ENCODE data around the gene ZNF438. TPM values are rescaled to one million over a fixed set of nuclear protein-coding genes. Genes with fewer than 3 reads are reported as not detected.

ZNF438 gene
- 10 to 100 TPM in 1 of 2 donors, 1 to 10 TPM in 1; 1.5 to 10.1 TPM for total RNA-seq

GRCh38 chr10:31031558-31032257 lies at the start of gene ZNF438:
Gene ZNF438 (minus strand): TSS chr10:31031865. CDS start chr10:30877034, 154,831 bp downstream.
- under 1% methylated on average over 64 of the region's 66 CpGs for WGBS
- peak; percentile 89 for DNase-seq (ENCODE audit: low spot score)
- H3K4me3 ChIP-seq: peak within 1 kb of the TSS; percentile 57 to 62
- peak within 1 kb of the TSS; percentile 97 for H3K27ac ChIP-seq
- H3K36me3 ChIP-seq: no peaks in the 10 kb centered on the region
- H3K4me1 ChIP-seq (replicated peaks): no peaks in the 10 kb centered on the region
- H3K9me3 ChIP-seq: no peaks in the 10 kb centered on the region
- TF ChIP-seq CTCF (IDR thresholded peaks at IDR 0.05) (peak; percentile 31 to 80 (median 68)), POLR2AphosphoS5 (IDR thresholded peaks at IDR 0.05) (peak; percentile 66), POLR2A (IDR thresholded peaks at IDR 0.05) (peak; percentile 73)
- H3K27me3 ChIP-seq (replicated peaks; ENCODE audit: insufficient read depth): no peaks in the 10 kb centered on the region
- intact Hi-C loops (cut with DNase I): loop anchor here (1.0 to 5.0 kb wide), 4 partner anchors 247 to 729 kb away; no protein-coding TSS in a partner anchor

- 93% methylated on average over 6 of the region's 6 CpGs for WGBS
- intact Hi-C loops (cut with DNase I): no loop called here
- no peak for DNase-seq (ENCODE audit: low spot score)
- H3K4me1 ChIP-seq (replicated peaks): no peaks in the 10 kb centered on the region
- no peaks in the 10 kb centered on the region for H3K9me3 ChIP-seq
- H3K36me3 ChIP-seq: no peaks in the 10 kb centered on the region
- no peak overlapping the region for H3K27ac ChIP-seq
- H3K27me3 ChIP-seq (replicated peaks; ENCODE audit: insufficient read depth): no peaks in the 10 kb centered on the region
- no peak for TF ChIP-seq CTCF (IDR thresholded peaks at IDR 0.05)
- no peak for TF ChIP-seq POLR2AphosphoS5 (IDR thresholded peaks at IDR 0.05)
- TF ChIP-seq POLR2A (IDR thresholded peaks at IDR 0.05): no peak
- H3K4me3 ChIP-seq: no peak overlapping the region
Measured at GRCh38 chr10:31076610-31076988, 44.9 kb upstream of the ZNF438 start.

GRCh38 chr10:31075881-31076609 lies 44.4 kb upstream of the ZNF438 start:
- WGBS: 54% methylated on average over 3 of the region's 3 CpGs

GRCh38 chr10:31075434-31075833 lies 43.8 kb upstream of the ZNF438 start:
- no peaks in the 10 kb centered on the region for H3K4me1 ChIP-seq (replicated peaks)
- no peaks in the 10 kb centered on the region for H3K9me3 ChIP-seq
- H3K4me3 ChIP-seq: no peak overlapping the region
- no peaks in the 10 kb centered on the region for H3K36me3 ChIP-seq
- TF ChIP-seq POLR2AphosphoS5 (IDR thresholded peaks at IDR 0.05): no peak
- TF ChIP-seq POLR2A (IDR thresholded peaks at IDR 0.05): no peak
- no peak for TF ChIP-seq CTCF (IDR thresholded peaks at IDR 0.05)
- H3K27me3 ChIP-seq (replicated peaks; ENCODE audit: insufficient read depth): no peaks in the 10 kb centered on the region
- no peak for DNase-seq (ENCODE audit: low spot score)
- H3K27ac ChIP-seq: no peak overlapping the region
- WGBS: 61% methylated on average over 4 of the region's 4 CpGs
- intact Hi-C loops (cut with DNase I): no loop called here

More at GRCh38 chr10:31075881-31076609, 44.4 kb upstream of the ZNF438 start:
- H3K4me1 ChIP-seq (replicated peaks): no peaks in the 10 kb centered on the region
- DNase-seq (ENCODE audit: low spot score): no peak
- H3K27ac ChIP-seq: no peak overlapping the region
- H3K9me3 ChIP-seq: no peaks in the 10 kb centered on the region
- intact Hi-C loops (cut with DNase I): no loop called here
- H3K27me3 ChIP-seq (replicated peaks; ENCODE audit: insufficient read depth): no peaks in the 10 kb centered on the region
- no peak for TF ChIP-seq POLR2A (IDR thresholded peaks at IDR 0.05)
- TF ChIP-seq POLR2AphosphoS5 (IDR thresholded peaks at IDR 0.05): no peak
- TF ChIP-seq CTCF (IDR thresholded peaks at IDR 0.05): no peak
- no peak overlapping the region for H3K4me3 ChIP-seq
- H3K36me3 ChIP-seq: no peaks in the 10 kb centered on the region

All from prostate gland (tissue), 2 donors.